Inferior parietal cortex (tissue), 1 donor: Measurements from ENCODE around the gene RTEL1.

Source experiments
- DNase-seq: peaks from one replicate; pipeline ENCODE4 v3.0.0-alpha.2; 2016; ENCODE audit errors: extremely low spot score

RTEL1 gene

GRCh38 chr20:63690003-63690897 lies 32.1 kb downstream of the RTEL1 start:
- no peak for DNase-seq

GRCh38 chr20:63690898-63691710 lies 33.0 kb downstream of the RTEL1 start:
- no peak for DNase-seq

GRCh38 chr20:63691711-63692435 lies 33.8 kb downstream of the RTEL1 start:
- DNase-seq, result no peak

GRCh38 chr20:63692436-63693082 lies 34.4 kb downstream of the RTEL1 start:
- no peak for DNase-seq

- DNase-seq, result no peak
These were observed 35.1 kb downstream of the RTEL1 start for GRCh38 chr20:63693083-63693732.

GRCh38 chr20:63693733-63694583 lies 35.8 kb downstream of the RTEL1 start:
- DNase-seq, result no peak

GRCh38 chr20:63694584-63695423 lies 36.7 kb downstream of the RTEL1 start:
- DNase-seq, result no peak

- DNase-seq, result no peak
These were observed 37.6 kb downstream of the RTEL1 start for GRCh38 chr20:63695424-63696305.

GRCh38 chr20:63696306-63696627 lies 38.2 kb downstream of the RTEL1 start:
- DNase-seq, result no peak

GRCh38 chr20:63696628-63697356 lies 38.7 kb downstream of the RTEL1 start, which contains the start of gene TNFRSF6B:
Gene TNFRSF6B, plus strand, starts transcription at chr20:63696652. Its CDS starts 116 bp downstream, at chr20:63696768.
- DNase-seq, result no peak

GRCh38 chr20:63697357-63697867 lies 39.3 kb downstream of the RTEL1 start:
- DNase-seq, result no peak

- no peak for DNase-seq
These were observed 39.9 kb downstream of the RTEL1 start for GRCh38 chr20:63697868-63698545.

GRCh38 chr20:63698739-63699465 lies 40.8 kb downstream of the RTEL1 start:
- no peak for DNase-seq

GRCh38 chr20:63699466-63700198 lies 41.5 kb downstream of the RTEL1 start:
- DNase-seq, result no peak
